WI38 (cell line): ENCODE data around the gene CLASP1.
A peak's percentile ranks its signal among the peaks of the same experiment; 100 is the strongest.
"Not testable (repeated sequence)": the region's sequence is repeated elsewhere in the genome, so short reads cannot be mapped to it uniquely, and the experiment has no call there.

Source experiments
- H3K4me3 ChIP-seq: 2 replicates; pipeline ENCODE4 v1.5.1; 2011; ENCODE audit warnings: low read depth, mild to moderate bottlenecking, control low read depth, low read length
- TF ChIP-seq, protein P1 (sequence below): IDR thresholded peaks from 2 replicates; pipeline ENCODE4 v1.5.1; 2012; ENCODE audit warnings: low read depth, mild to moderate bottlenecking, control low read depth, low read length

CLASP1 gene

DNA sequence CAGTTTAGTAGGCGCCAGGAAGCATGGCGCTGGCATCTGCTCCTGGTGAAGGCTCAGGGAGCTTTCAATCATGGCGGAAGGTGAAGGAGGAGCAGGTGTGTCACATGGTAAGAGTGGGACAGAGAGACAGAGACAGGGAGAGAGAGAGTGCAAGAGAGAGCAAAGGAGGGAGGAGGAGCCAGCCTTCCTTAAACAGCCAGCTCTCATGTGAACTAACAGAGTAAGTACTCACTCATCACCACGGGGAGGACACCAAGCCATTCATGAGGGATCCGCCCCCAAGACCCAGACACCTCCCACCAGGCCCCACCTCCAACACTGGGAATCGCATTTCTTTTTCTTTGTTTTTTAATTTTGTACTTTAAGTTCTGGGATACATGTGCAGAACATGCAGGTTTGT, 40.8 kb upstream of the CLASP1 start:
- TF ChIP-seq, protein P1, sequence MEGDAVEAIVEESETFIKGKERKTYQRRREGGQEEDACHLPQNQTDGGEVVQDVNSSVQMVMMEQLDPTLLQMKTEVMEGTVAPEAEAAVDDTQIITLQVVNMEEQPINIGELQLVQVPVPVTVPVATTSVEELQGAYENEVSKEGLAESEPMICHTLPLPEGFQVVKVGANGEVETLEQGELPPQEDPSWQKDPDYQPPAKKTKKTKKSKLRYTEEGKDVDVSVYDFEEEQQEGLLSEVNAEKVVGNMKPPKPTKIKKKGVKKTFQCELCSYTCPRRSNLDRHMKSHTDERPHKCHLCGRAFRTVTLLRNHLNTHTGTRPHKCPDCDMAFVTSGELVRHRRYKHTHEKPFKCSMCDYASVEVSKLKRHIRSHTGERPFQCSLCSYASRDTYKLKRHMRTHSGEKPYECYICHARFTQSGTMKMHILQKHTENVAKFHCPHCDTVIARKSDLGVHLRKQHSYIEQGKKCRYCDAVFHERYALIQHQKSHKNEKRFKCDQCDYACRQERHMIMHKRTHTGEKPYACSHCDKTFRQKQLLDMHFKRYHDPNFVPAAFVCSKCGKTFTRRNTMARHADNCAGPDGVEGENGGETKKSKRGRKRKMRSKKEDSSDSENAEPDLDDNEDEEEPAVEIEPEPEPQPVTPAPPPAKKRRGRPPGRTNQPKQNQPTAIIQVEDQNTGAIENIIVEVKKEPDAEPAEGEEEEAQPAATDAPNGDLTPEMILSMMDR, result no peak
- H3K4me3 ChIP-seq, result no peak overlapping the region

GRCh38 chr2:121689356-121689755, 40.1 kb upstream of the CLASP1 start:
- TF ChIP-seq, protein P1, result 0 out of 2 replicates have a peak, but pooled peaks have one; percentile 47
- no peak overlapping the region for H3K4me3 ChIP-seq

- TF ChIP-seq, protein P1, result no peak
- no peak overlapping the region for H3K4me3 ChIP-seq
Measured at GRCh38 chr2:121688820-121689219, 39.6 kb upstream of the CLASP1 start.

DNA sequence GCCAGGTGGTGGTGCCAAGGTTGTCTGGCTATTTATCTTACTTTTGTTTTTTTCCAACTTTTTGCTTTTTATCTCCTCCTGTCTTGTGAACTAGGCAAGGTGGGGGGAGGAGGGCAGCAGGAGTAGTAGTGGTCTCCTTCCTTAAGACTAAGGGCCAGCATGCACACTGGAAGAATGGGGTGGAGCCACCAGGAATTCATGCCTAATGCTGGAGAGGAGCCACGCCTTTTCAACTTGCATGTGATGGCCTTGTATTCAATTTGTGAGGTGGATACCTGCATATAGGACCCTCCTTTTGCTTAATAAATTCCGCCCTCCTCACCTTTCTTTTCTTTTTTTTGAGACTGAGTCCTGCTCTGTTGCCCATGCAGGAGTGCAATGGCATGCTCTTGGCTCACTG, 37.6 kb upstream of the CLASP1 start:
- TF ChIP-seq, protein P1, result no peak
- H3K4me3 ChIP-seq, result no peak overlapping the region

DNA sequence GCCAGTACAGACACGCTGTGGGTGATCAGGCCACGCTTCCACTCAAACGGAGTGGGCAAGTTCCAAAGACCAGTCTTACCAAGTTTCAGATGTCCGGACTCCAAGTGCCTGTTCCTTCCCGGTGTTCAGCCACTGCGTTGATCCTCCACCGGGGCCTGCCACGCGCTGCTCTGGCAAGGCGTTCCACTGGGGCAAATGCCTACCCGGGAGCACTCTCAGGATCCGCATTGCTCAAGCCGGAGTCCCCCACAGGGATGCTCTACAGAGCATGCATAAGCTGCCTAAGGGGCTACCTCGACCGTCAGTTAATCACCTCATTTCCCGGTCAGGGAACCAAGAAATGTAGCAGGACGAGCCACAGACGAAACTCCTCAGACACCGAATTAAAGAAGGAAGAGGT, 37.0 kb upstream of the CLASP1 start:
- no peak overlapping the region for H3K4me3 ChIP-seq
- TF ChIP-seq, protein P1, result no peak

DNA sequence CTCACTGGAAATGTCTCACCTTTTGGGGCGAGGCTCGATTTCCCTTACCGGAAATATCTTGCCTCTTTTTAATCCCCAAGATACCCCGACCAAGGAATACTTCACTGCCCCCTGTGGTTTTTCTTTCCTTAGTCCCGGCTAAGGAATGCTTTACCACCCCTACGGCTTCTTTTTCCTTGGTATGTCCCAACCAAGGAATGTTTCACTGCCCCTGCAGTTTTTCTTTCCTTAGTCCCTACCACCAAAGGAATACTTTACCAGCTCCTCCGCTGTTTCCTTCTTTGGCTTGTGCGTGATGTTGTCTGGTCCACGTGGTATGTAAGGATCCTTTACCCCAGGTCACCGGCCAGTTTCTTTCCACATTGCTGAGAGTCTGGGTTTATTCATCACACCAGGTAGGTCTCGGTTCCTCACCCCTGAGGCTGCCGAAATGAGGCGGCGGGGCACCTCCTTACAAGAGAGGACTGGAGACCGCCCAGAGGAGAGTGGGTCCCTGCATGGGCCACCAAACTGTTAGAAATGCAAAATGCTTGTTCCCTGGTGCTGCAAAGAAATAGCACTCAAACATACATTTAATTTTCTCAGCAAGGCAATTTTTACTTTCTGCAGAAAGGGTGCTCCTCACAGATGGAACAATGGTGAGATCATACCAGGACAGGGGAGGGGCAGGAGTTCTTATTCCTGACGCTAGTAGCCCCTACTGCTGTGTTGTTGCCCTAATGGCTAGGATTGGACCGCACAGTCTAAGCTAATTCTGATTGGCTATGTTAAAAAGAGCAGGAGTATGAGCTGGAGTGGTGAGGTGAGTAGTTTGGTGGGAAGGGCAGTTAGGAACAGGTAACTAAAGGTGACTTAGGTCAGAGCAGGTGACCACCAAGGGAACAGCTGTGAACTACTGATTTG, 33.4 kb upstream of the CLASP1 start:
- TF ChIP-seq, protein P1, result no peak
- H3K4me3 ChIP-seq, result no peak overlapping the region

GRCh38 chr2:121677855-121678254, 28.6 kb upstream of the CLASP1 start:
- no peak overlapping the region for H3K4me3 ChIP-seq
- TF ChIP-seq, protein P1, result no peak

GRCh38 chr2:121671621-121672020, 22.4 kb upstream of the CLASP1 start:
- not testable (repeated sequence) for H3K4me3 ChIP-seq
